Nephron (organoid): ENCODE measurements around the gene OAS1.

Experiments used
- H3K27ac Mint-ChIP-seq, 3 experiments: 2 replicates each; pipeline ENCODE4 v1.8.0; 2020; ENCODE audit warnings: mixed read lengths in 3 of 3, mild to moderate bottlenecking in 2 of 3, moderate library complexity in 1 of 3
- H3K27me3 Mint-ChIP-seq: 2 replicates; pipeline ENCODE4 v1.8.0; 2021; ENCODE audit warnings: low read depth, mild to moderate bottlenecking, moderate library complexity, mixed read lengths
- H3K36me3 Mint-ChIP-seq: 2 replicates; pipeline ENCODE4 v1.8.0; 2020; ENCODE audit warnings: low read depth, mixed read lengths
- H3K4me1 Mint-ChIP-seq: 2 replicates; pipeline ENCODE4 v1.8.0; 2020; ENCODE audit warnings: mixed read lengths
- H3K4me3 Mint-ChIP-seq, 3 experiments: 2 replicates each; pipeline ENCODE4 v1.8.0; 2020; ENCODE audit warnings: mild to moderate bottlenecking in 3 of 3, mixed read lengths in 3 of 3, moderate library complexity in 2 of 3
- H3K9me3 Mint-ChIP-seq: 2 replicates; pipeline ENCODE4 v1.8.0; 2020; ENCODE audit warnings: mixed read lengths
- TF ChIP-seq, protein P1 (sequence below), 3 experiments: fragments of 200-600 bp; sonication (generic); IDR thresholded peaks; one replicate each; pipeline ENCODE4 v1.5.0; 2021; ENCODE audit warnings: antibody characterized with exemption in 3 of 3; ENCODE audit not compliant: unreplicated experiment in 3 of 3

OAS1 gene

DNA sequence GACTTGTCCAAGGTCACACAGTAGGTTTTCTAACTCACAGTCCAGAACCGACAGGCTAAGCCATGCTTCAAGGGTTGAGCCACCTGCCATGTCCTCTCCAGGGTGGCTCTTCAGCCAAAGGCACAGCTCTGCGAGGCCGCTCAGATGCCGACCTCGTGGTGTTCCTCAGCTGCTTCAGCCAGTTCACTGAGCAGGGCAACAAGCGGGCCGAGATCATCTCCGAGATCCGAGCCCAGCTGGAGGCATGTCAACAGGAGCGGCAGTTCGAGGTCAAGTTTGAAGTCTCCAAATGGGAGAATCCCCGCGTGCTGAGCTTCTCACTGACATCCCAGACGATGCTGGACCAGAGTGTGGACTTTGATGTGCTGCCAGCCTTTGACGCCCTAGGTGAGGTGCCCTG lies 58.9 kb downstream of the OAS1 start:
- H3K27me3 Mint-ChIP-seq, result peaks cover 18% of the 10 kb centered on the region
- TF ChIP-seq, protein P1, sequence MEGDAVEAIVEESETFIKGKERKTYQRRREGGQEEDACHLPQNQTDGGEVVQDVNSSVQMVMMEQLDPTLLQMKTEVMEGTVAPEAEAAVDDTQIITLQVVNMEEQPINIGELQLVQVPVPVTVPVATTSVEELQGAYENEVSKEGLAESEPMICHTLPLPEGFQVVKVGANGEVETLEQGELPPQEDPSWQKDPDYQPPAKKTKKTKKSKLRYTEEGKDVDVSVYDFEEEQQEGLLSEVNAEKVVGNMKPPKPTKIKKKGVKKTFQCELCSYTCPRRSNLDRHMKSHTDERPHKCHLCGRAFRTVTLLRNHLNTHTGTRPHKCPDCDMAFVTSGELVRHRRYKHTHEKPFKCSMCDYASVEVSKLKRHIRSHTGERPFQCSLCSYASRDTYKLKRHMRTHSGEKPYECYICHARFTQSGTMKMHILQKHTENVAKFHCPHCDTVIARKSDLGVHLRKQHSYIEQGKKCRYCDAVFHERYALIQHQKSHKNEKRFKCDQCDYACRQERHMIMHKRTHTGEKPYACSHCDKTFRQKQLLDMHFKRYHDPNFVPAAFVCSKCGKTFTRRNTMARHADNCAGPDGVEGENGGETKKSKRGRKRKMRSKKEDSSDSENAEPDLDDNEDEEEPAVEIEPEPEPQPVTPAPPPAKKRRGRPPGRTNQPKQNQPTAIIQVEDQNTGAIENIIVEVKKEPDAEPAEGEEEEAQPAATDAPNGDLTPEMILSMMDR (IDR thresholded peaks at IDR 0.05; ENCODE audit: unreplicated experiment in 3 of 3), result no peak

DNA sequence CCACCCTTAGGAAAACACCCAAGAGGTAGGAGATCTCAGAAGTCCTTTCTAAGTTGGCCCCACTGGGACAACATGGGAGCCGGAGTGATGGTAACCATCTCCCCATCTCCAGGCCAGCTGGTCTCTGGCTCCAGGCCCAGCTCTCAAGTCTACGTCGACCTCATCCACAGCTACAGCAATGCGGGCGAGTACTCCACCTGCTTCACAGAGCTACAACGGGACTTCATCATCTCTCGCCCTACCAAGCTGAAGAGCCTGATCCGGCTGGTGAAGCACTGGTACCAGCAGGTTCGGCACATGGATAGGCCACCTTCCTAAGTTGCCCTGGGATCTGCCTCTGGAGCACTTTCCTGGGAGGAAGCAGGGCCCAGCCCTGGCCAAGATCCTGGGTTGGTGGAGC lies 60.5 kb downstream of the OAS1 start:
- H3K9me3 Mint-ChIP-seq, result no peaks in the 10 kb centered on the region
- peaks cover 5% of the 10 kb centered on the region for H3K4me1 Mint-ChIP-seq
- no peak overlapping the region for H3K4me3 Mint-ChIP-seq
- no peak overlapping the region for H3K27ac Mint-ChIP-seq
- H3K27me3 Mint-ChIP-seq, result peaks cover 26% of the 10 kb centered on the region
- no peaks in the 10 kb centered on the region for H3K36me3 Mint-ChIP-seq
- TF ChIP-seq, protein P1 (IDR thresholded peaks at IDR 0.05; ENCODE audit: unreplicated experiment in 3 of 3), result no peak

More for the DNA sequence above, 58.9 kb downstream of the OAS1 start:
- Mint-ChIP-seq H3K4me1 (no peaks in the 10 kb centered on the region), H3K27ac (no peak overlapping the region), H3K36me3 (no peaks in the 10 kb centered on the region), H3K4me3 (no peak overlapping the region), H3K9me3 (no peaks in the 10 kb centered on the region)

DNA sequence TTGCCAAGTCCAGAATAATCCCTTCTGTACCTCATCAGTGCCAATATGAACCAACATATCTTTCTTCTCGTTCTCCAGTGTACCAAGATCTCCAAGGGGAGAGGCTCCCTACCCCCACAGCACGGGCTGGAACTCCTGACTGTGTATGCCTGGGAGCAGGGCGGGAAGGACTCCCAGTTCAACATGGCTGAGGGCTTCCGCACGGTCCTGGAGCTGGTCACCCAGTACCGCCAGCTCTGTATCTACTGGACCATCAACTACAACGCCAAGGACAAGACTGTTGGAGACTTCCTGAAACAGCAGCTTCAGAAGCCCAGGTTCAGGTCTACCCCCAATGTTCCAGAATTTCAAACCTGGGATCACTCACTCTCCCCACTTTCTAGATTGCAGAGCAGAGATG lies 61.1 kb downstream of the OAS1 start:
- Mint-ChIP-seq H3K36me3 (no peaks in the 10 kb centered on the region), H3K9me3 (no peaks in the 10 kb centered on the region), H3K4me3 (no peak overlapping the region), H3K27ac (no peak overlapping the region), H3K4me1 (peaks cover 5% of the 10 kb centered on the region), H3K27me3 (peaks cover 26% of the 10 kb centered on the region)
- TF ChIP-seq, protein P1 (IDR thresholded peaks at IDR 0.05; ENCODE audit: unreplicated experiment in 3 of 3), result no peak
